ENCODE measurements around the gene PTPA. TPM values are rescaled to one million over a fixed set of nuclear protein-coding genes. Genes with fewer than 3 reads are reported as not detected.
A peak's percentile ranks its signal among the peaks of the same experiment; 100 is the strongest.

Gene PTPA
- total RNA-seq, 1 donor from 2014 or later, result 66.8 TPM

- Histone ChIP-seq H3K4me1 (ENCODE audit: control insufficient read depth in 3 of 3, insufficient read depth in 3 of 3, low read length in 3 of 3) (peaks cover 21 to 34% (median 27%) of the 10 kb centered on the region in 3 donors), H3K4me3 (ENCODE audit: low read length in 3 of 3) (peak overlapping the region in 2 of 3 donors; percentile 54 to 55), H3K9me3 (ENCODE audit: control insufficient read depth in 3 of 3, low read length in 3 of 3) (no peaks in the 10 kb centered on the region), H3K27me3 (ENCODE audit: control insufficient read depth in 3 of 3, insufficient read depth in 3 of 3, low read length in 3 of 3) (peaks cover 0 to 3% (median 0%) of the 10 kb centered on the region in 3 donors), H3K9ac (ENCODE audit: low read depth in 1 of 3, low read length in 3 of 3) (peak overlapping the region in 1 of 3 donors; percentile 50), H3K27ac (ENCODE audit: low read depth, low read length) (no peak overlapping the region), H3K36me3 (ENCODE audit: control insufficient read depth in 3 of 3, insufficient read depth in 3 of 3, low read length in 3 of 3) (no peaks in the 10 kb centered on the region)
These were observed 67.6 kb downstream of the PTPA start for GRCh38 chr9:129178568-129179382.

GRCh38 chr9:129181246-129181645 lies 70.0 kb downstream of the PTPA start:
- Histone ChIP-seq H3K36me3 (ENCODE audit: control insufficient read depth in 3 of 3, insufficient read depth in 3 of 3, low read length in 3 of 3) (no peaks in the 10 kb centered on the region), H3K9ac (ENCODE audit: low read depth in 1 of 3, low read length in 3 of 3) (no peak overlapping the region), H3K27me3 (ENCODE audit: control insufficient read depth in 3 of 3, insufficient read depth in 3 of 3, low read length in 3 of 3) (peaks cover 0 to 3% (median 0%) of the 10 kb centered on the region in 3 donors), H3K9me3 (ENCODE audit: control insufficient read depth in 3 of 3, low read length in 3 of 3) (no peaks in the 10 kb centered on the region), H3K4me3 (ENCODE audit: low read length in 3 of 3) (no peak overlapping the region), H3K27ac (ENCODE audit: low read depth, low read length) (no peak overlapping the region), H3K4me1 (ENCODE audit: control insufficient read depth in 3 of 3, insufficient read depth in 3 of 3, low read length in 3 of 3) (peaks cover 8 to 18% (median 16%) of the 10 kb centered on the region in 3 donors)

GRCh38 chr9:129182122-129182521 lies 70.9 kb downstream of the PTPA start:
- H3K9ac ChIP-seq (ENCODE audit: low read depth in 1 of 3, low read length in 3 of 3), result no peak overlapping the region
- peaks cover 5 to 16% (median 10%) of the 10 kb centered on the region in 3 donors for H3K4me1 ChIP-seq (ENCODE audit: control insufficient read depth in 3 of 3, insufficient read depth in 3 of 3, low read length in 3 of 3)
- no peak overlapping the region for H3K27ac ChIP-seq (ENCODE audit: low read depth, low read length)
- no peaks in the 10 kb centered on the region for H3K9me3 ChIP-seq (ENCODE audit: control insufficient read depth in 3 of 3, low read length in 3 of 3)
- peaks cover 0 to 3% (median 0%) of the 10 kb centered on the region in 3 donors for H3K27me3 ChIP-seq (ENCODE audit: control insufficient read depth in 3 of 3, insufficient read depth in 3 of 3, low read length in 3 of 3)
- no peaks in the 10 kb centered on the region for H3K36me3 ChIP-seq (ENCODE audit: control insufficient read depth in 3 of 3, insufficient read depth in 3 of 3, low read length in 3 of 3)
- H3K4me3 ChIP-seq (ENCODE audit: low read length in 3 of 3), result no peak overlapping the region

GRCh38 chr9:129182625-129183494 lies 71.6 kb downstream of the PTPA start:
- Histone ChIP-seq H3K9ac (ENCODE audit: low read depth in 1 of 3, low read length in 3 of 3) (no peak overlapping the region), H3K4me1 (ENCODE audit: control insufficient read depth in 3 of 3, insufficient read depth in 3 of 3, low read length in 3 of 3) (peaks cover 5 to 16% (median 7%) of the 10 kb centered on the region in 3 donors), H3K27me3 (ENCODE audit: control insufficient read depth in 3 of 3, insufficient read depth in 3 of 3, low read length in 3 of 3) (peaks cover 0 to 3% (median 0%) of the 10 kb centered on the region in 3 donors)

GRCh38 chr9:129183495-129184218 lies 72.4 kb downstream of the PTPA start:
- Histone ChIP-seq H3K36me3 (ENCODE audit: control insufficient read depth in 3 of 3, insufficient read depth in 3 of 3, low read length in 3 of 3) (no peaks in the 10 kb centered on the region), H3K4me3 (ENCODE audit: low read length in 3 of 3) (no peak overlapping the region), H3K9ac (ENCODE audit: low read depth in 1 of 3, low read length in 3 of 3) (no peak overlapping the region), H3K27me3 (ENCODE audit: control insufficient read depth in 3 of 3, insufficient read depth in 3 of 3, low read length in 3 of 3) (peaks cover 0 to 3% (median 0%) of the 10 kb centered on the region in 3 donors), H3K4me1 (ENCODE audit: control insufficient read depth in 3 of 3, insufficient read depth in 3 of 3, low read length in 3 of 3) (peaks cover under 1 to 11% (median 2%) of the 10 kb centered on the region in 3 donors), H3K27ac (ENCODE audit: low read depth, low read length) (no peak overlapping the region), H3K9me3 (ENCODE audit: control insufficient read depth in 3 of 3, low read length in 3 of 3) (no peaks in the 10 kb centered on the region)

More at GRCh38 chr9:129182625-129183494, 71.6 kb downstream of the PTPA start:
- Histone ChIP-seq H3K4me3 (ENCODE audit: low read length in 3 of 3) (no peak overlapping the region), H3K9me3 (ENCODE audit: control insufficient read depth in 3 of 3, low read length in 3 of 3) (no peaks in the 10 kb centered on the region), H3K36me3 (ENCODE audit: control insufficient read depth in 3 of 3, insufficient read depth in 3 of 3, low read length in 3 of 3) (no peaks in the 10 kb centered on the region), H3K27ac (ENCODE audit: low read depth, low read length) (no peak overlapping the region)

- peaks cover 0 to 9% (median 0%) of the 10 kb centered on the region in 3 donors for H3K4me1 ChIP-seq (ENCODE audit: control insufficient read depth in 3 of 3, insufficient read depth in 3 of 3, low read length in 3 of 3)
- no peak overlapping the region for H3K4me3 ChIP-seq (ENCODE audit: low read length in 3 of 3)
- H3K9me3 ChIP-seq (ENCODE audit: control insufficient read depth in 3 of 3, low read length in 3 of 3), result no peaks in the 10 kb centered on the region
- no peak overlapping the region for H3K9ac ChIP-seq (ENCODE audit: low read depth in 1 of 3, low read length in 3 of 3)
- H3K36me3 ChIP-seq (ENCODE audit: control insufficient read depth in 3 of 3, insufficient read depth in 3 of 3, low read length in 3 of 3), result no peaks in the 10 kb centered on the region
- peaks cover 0 to 1% (median 0%) of the 10 kb centered on the region in 3 donors for H3K27me3 ChIP-seq (ENCODE audit: control insufficient read depth in 3 of 3, insufficient read depth in 3 of 3, low read length in 3 of 3)
- no peak overlapping the region for H3K27ac ChIP-seq (ENCODE audit: low read depth, low read length)
These were observed 73.0 kb downstream of the PTPA start for GRCh38 chr9:129184219-129184524.

- Histone ChIP-seq H3K4me3 (ENCODE audit: low read length in 3 of 3) (no peak overlapping the region), H3K4me1 (ENCODE audit: control insufficient read depth in 3 of 3, insufficient read depth in 3 of 3, low read length in 3 of 3) (peaks cover 0 to 9% (median 0%) of the 10 kb centered on the region in 3 donors), H3K27me3 (ENCODE audit: control insufficient read depth in 3 of 3, insufficient read depth in 3 of 3, low read length in 3 of 3) (no peaks in the 10 kb centered on the region), H3K9me3 (ENCODE audit: control insufficient read depth in 3 of 3, low read length in 3 of 3) (no peaks in the 10 kb centered on the region), H3K9ac (ENCODE audit: low read depth in 1 of 3, low read length in 3 of 3) (no peak overlapping the region), H3K27ac (ENCODE audit: low read depth, low read length) (no peak overlapping the region), H3K36me3 (ENCODE audit: control insufficient read depth in 3 of 3, insufficient read depth in 3 of 3, low read length in 3 of 3) (no peaks in the 10 kb centered on the region)
These were observed 73.4 kb downstream of the PTPA start for GRCh38 chr9:129184596-129185122.

- Histone ChIP-seq H3K36me3 (ENCODE audit: control insufficient read depth in 3 of 3, insufficient read depth in 3 of 3, low read length in 3 of 3) (no peaks in the 10 kb centered on the region), H3K9me3 (ENCODE audit: control insufficient read depth in 3 of 3, low read length in 3 of 3) (no peaks in the 10 kb centered on the region), H3K9ac (ENCODE audit: low read depth in 1 of 3, low read length in 3 of 3) (no peak overlapping the region), H3K27ac (ENCODE audit: low read depth, low read length) (no peak overlapping the region), H3K4me1 (ENCODE audit: control insufficient read depth in 3 of 3, insufficient read depth in 3 of 3, low read length in 3 of 3) (peaks cover 0 to 9% (median 0%) of the 10 kb centered on the region in 3 donors), H3K27me3 (ENCODE audit: control insufficient read depth in 3 of 3, insufficient read depth in 3 of 3, low read length in 3 of 3) (no peaks in the 10 kb centered on the region), H3K4me3 (ENCODE audit: low read length in 3 of 3) (no peak overlapping the region)
These were observed 74.2 kb downstream of the PTPA start for GRCh38 chr9:129185402-129185801.

GRCh38 chr9:129185991-129186390 lies 74.8 kb downstream of the PTPA start:
- Histone ChIP-seq H3K27ac (ENCODE audit: low read depth, low read length) (no peak overlapping the region), H3K9ac (ENCODE audit: low read depth in 1 of 3, low read length in 3 of 3) (no peak overlapping the region), H3K36me3 (ENCODE audit: control insufficient read depth in 3 of 3, insufficient read depth in 3 of 3, low read length in 3 of 3) (no peaks in the 10 kb centered on the region), H3K4me1 (ENCODE audit: control insufficient read depth in 3 of 3, insufficient read depth in 3 of 3, low read length in 3 of 3) (peaks cover 0 to 9% (median 0%) of the 10 kb centered on the region in 3 donors), H3K27me3 (ENCODE audit: control insufficient read depth in 3 of 3, insufficient read depth in 3 of 3, low read length in 3 of 3) (no peaks in the 10 kb centered on the region), H3K9me3 (ENCODE audit: control insufficient read depth in 3 of 3, low read length in 3 of 3) (no peaks in the 10 kb centered on the region), H3K4me3 (ENCODE audit: low read length in 3 of 3) (no peak overlapping the region)

Data from skeletal muscle tissue (tissue), 4 donors.